ENCODE results near the gene CADM1. TPM values are rescaled to one million over a fixed set of nuclear protein-coding genes. Genes with fewer than 3 reads are reported as not detected.

CADM1 gene
- total and polyA plus RNA-seq, 2 experiments from 2014 or later: 16.5 to 18.0 TPM

- TF ChIP-seq CTCF (conservative IDR thresholded peaks at IDR 0.05; ENCODE audit: low read depth in 2 of 2): no peak
- TF ChIP-seq EZH2phosphoT487 (IDR thresholded peaks at IDR 0.05; ENCODE audit: unreplicated experiment): no peak
Measured at GRCh38 chr11:115275045-115275444, 229.2 kb downstream of the CADM1 start (continued).

GRCh38 chr11:115272925-115273324 is 231.3 kb downstream of the CADM1 start:
- H3K79me2 ChIP-seq (replicated peaks; ENCODE audit: insufficient read depth): no peaks in the 10 kb centered on the region
- H3K4me1 ChIP-seq (ENCODE audit: insufficient read depth): no peaks in the 10 kb centered on the region
- ATAC-seq: no peak
- peaks cover 3% of the 10 kb centered on the region; the same call in 2 of the 3 replicates for H3K4me1 Mint-ChIP-seq
- H3K27me3 Mint-ChIP-seq (ENCODE audit: insufficient read depth, low read depth, poor library complexity): peaks cover 2% of the 10 kb centered on the region
- H2AFZ ChIP-seq: no peak overlapping the region
- H3K9me3 Mint-ChIP-seq: no peaks in the 10 kb centered on the region
- no peaks in the 10 kb centered on the region for H3K27me3 ChIP-seq (ENCODE audit: insufficient read depth)
- no peak for DNase-seq (ENCODE audit: low spot score)
- H4K20me1 ChIP-seq (replicated peaks; ENCODE audit: insufficient read depth): no peaks in the 10 kb centered on the region
- H3F3A ChIP-seq (replicated peaks; ENCODE audit: low read depth): no peaks in the 10 kb centered on the region
- no peak overlapping the region for H3K27ac Mint-ChIP-seq
- H3K27ac ChIP-seq (ENCODE audit: low read depth): no peak overlapping the region
- no peak overlapping the region for H3K4me2 ChIP-seq
- no peaks in the 10 kb centered on the region for H3K36me3 Mint-ChIP-seq (ENCODE audit: low read depth)
- H3K36me3 ChIP-seq (ENCODE audit: insufficient read depth): no peaks in the 10 kb centered on the region
- H3K4me3 Mint-ChIP-seq: no peak overlapping the region
- H3K9me2 ChIP-seq (ENCODE audit: insufficient read depth): no peaks in the 10 kb centered on the region
- no peak overlapping the region for H3K4me3 ChIP-seq
- no peak for TF ChIP-seq EZH2phosphoT487 (IDR thresholded peaks at IDR 0.05; ENCODE audit: unreplicated experiment)
- no peak for TF ChIP-seq POLR2AphosphoS5 (IDR thresholded peaks at IDR 0.05; ENCODE audit: low read depth)
- no peak for TF ChIP-seq REST (IDR thresholded peaks at IDR 0.05; ENCODE audit: unreplicated experiment)
- no peak for TF ChIP-seq JUNB (IDR thresholded peaks at IDR 0.05; ENCODE audit: unreplicated experiment)
- no peak for TF ChIP-seq STAT1 (IDR thresholded peaks at IDR 0.05; ENCODE audit: unreplicated experiment)
- TF ChIP-seq ETS1 (IDR thresholded peaks at IDR 0.05): no peak
- TF ChIP-seq CTCF (conservative IDR thresholded peaks at IDR 0.05; ENCODE audit: low read depth in 2 of 2): no peak
- TF ChIP-seq NANOG (IDR thresholded peaks at IDR 0.05; ENCODE audit: borderline replicate concordance): no peak
- TF ChIP-seq ZNF114 (CRISPR knock-in tag; IDR thresholded peaks at IDR 0.05): no peak
- no peak for TF ChIP-seq ZNF331 (CRISPR knock-in tag; IDR thresholded peaks at IDR 0.05; ENCODE audit: low read depth)
- TF ChIP-seq EZH2 (IDR thresholded peaks at IDR 0.05; ENCODE audit: low read depth, unreplicated experiment): no peak
